ENCODE data around the gene CA6. TPM values are rescaled to one million over a fixed set of nuclear protein-coding genes. Genes with fewer than 3 reads are reported as not detected.

The CA6 gene
- total and polyA plus RNA-seq, 10 donors, result 0.11 to 1.5 (median 0.13) TPM; not detected in 6

DNA sequence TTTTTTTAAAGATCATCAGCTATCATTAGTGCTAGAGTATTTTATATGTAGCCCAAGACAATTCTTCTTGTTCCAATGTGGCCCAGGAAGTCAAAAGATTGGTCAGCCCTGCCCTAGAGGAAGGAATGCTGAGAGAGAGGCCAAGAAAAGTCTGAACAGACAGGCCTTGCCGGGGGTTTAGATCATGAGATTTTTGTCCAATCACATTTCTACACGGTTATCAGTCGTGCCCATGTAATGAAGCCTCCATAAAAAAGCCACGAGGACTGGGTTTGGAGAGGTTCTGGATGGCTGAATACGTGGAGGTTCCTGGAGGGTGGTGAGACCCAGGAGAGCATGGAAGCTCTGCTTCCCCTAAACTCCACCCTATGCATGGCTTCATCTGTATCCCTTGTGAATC, 42.9 kb upstream of the CA6 start:
- no peaks in the 10 kb centered on the region for H3K27me3 ChIP-seq (replicated peaks in 1 of 7)
- no peak overlapping the region for H3K4me3 ChIP-seq
- intact Hi-C loops (cut with DNase I; ENCODE audit: low total_unique reads), result no loop called here
- DNase-seq, result no peak
- peaks cover 0 to 23% (median 0%) of the 10 kb centered on the region in 6 donors for H3K4me1 ChIP-seq
- no peak for TF ChIP-seq POLR2A (IDR thresholded peaks at IDR 0.05)
- TF ChIP-seq, protein P1, sequence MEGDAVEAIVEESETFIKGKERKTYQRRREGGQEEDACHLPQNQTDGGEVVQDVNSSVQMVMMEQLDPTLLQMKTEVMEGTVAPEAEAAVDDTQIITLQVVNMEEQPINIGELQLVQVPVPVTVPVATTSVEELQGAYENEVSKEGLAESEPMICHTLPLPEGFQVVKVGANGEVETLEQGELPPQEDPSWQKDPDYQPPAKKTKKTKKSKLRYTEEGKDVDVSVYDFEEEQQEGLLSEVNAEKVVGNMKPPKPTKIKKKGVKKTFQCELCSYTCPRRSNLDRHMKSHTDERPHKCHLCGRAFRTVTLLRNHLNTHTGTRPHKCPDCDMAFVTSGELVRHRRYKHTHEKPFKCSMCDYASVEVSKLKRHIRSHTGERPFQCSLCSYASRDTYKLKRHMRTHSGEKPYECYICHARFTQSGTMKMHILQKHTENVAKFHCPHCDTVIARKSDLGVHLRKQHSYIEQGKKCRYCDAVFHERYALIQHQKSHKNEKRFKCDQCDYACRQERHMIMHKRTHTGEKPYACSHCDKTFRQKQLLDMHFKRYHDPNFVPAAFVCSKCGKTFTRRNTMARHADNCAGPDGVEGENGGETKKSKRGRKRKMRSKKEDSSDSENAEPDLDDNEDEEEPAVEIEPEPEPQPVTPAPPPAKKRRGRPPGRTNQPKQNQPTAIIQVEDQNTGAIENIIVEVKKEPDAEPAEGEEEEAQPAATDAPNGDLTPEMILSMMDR (IDR thresholded peaks at IDR 0.05 in 8 of 11, conservative IDR thresholded peaks at IDR 0.05 in 3 of 11), result no peak
- TF ChIP-seq POLR2AphosphoS5 (IDR thresholded peaks at IDR 0.05), result no peak
- H3K27ac ChIP-seq, result no peak overlapping the region
- no peaks in the 10 kb centered on the region for H3K36me3 ChIP-seq
- 82 to 90% (median 86%) methylated on average over 5 of the region's 5 CpGs for WGBS, 5 donors
- peaks cover 0 to 7% (median 1%) of the 10 kb centered on the region in 8 donors for H3K9me3 ChIP-seq

DNA sequence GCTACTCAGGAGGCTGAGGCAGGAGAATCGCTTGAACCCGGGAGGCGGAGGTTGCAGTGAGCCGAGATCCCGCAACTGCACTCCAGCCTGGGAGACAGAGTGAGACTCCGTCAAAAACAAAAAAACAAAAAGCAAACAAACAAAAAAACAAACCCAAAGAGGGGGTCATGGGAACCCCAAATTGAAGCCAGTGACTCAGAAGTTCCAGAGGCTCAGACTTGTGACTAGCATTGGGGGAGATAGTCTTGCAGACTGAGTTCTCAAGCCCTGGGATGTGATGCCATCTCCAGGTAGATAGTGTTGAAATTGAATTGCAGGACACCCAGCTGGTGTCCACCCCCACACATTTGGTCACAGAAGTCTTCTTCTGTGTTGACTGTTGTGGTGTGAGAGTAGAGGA, 42.3 kb upstream of the CA6 start:
- whole genome bisulfite sequencing, 5 donors, result 94 to 98% (median 97%) methylated on average over 6 of the region's 6 CpGs

DNA sequence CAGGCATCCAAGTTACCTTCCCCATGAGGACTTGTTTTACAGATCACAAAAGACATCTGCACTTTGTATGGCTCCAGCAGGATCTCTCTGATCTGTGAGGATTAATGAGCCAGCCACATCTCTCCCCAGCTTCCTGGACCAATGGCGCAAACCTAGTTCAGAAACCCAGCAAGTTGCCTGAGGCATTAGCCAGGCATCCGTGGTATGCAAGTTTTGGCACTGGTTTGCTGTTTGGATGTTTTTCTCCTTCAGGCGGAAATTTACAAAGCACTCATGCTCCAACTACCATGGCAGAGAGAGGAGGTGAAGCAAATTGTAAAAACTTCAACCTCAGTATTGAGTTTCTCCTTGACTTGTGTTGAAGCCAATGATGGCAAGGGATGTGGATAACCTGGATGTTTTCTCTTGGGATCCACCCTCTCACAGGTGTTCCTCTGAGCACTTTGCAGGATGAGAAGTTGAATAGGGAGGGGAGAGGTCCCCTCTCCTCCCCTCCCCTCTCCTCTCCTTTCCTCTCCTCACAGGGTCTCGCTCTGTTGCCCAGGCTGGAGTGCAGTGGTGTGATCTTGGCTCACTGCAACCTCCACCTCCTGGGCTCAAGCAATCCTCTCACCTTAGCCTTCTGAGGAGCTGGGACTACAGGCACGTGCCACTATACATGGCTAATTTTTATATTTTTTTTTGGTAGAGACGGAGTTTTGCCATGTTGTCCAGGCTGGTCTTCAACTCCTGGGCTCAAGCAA, 41.6 kb upstream of the CA6 start:
- no peaks in the 10 kb centered on the region for H3K36me3 ChIP-seq
- H3K4me1 ChIP-seq, result peaks cover 0 to 23% (median 0%) of the 10 kb centered on the region in 6 donors
- no peak for DNase-seq
- H3K4me3 ChIP-seq, result no peak overlapping the region
- no peaks in the 10 kb centered on the region for H3K9me3 ChIP-seq
- TF ChIP-seq POLR2A (IDR thresholded peaks at IDR 0.05), result no peak
- TF ChIP-seq POLR2AphosphoS5 (IDR thresholded peaks at IDR 0.05), result peak in 1 of 3 donors; percentile 37
- intact Hi-C loops (cut with DNase I; ENCODE audit: low total_unique reads), result no loop called here
- 77 to 88% (median 85%) methylated on average over 6 of the region's 6 CpGs for WGBS, 5 donors
- no peaks in the 10 kb centered on the region for H3K27me3 ChIP-seq (replicated peaks in 1 of 7)
- H3K27ac ChIP-seq, result peak overlapping the region in 1 of 8 donors; percentile 39

More for the DNA sequence above, 42.3 kb upstream of the CA6 start:
- intact Hi-C loops (cut with DNase I; ENCODE audit: low total_unique reads), result no loop called here
- Histone ChIP-seq H3K9me3 (peaks cover 0 to 3% (median under 1%) of the 10 kb centered on the region in 8 donors), H3K4me1 (peaks cover 0 to 23% (median 0%) of the 10 kb centered on the region in 6 donors), H3K27ac (peak overlapping the region in 1 of 8 donors; percentile 9), H3K4me3 (no peak overlapping the region), H3K36me3 (no peaks in the 10 kb centered on the region), H3K27me3 (replicated peaks in 1 of 7) (no peaks in the 10 kb centered on the region)
- no peak for DNase-seq
- TF ChIP-seq, protein P1 (IDR thresholded peaks at IDR 0.05 in 8 of 11, conservative IDR thresholded peaks at IDR 0.05 in 3 of 11), result no peak
- no peak for TF ChIP-seq POLR2AphosphoS5 (IDR thresholded peaks at IDR 0.05)
- no peak for TF ChIP-seq POLR2A (IDR thresholded peaks at IDR 0.05)

- no peaks in the 10 kb centered on the region for H3K36me3 ChIP-seq
- peaks cover 0 to 9% (median 0%) of the 10 kb centered on the region in 6 donors for H3K4me1 ChIP-seq
- intact Hi-C loops (cut with DNase I; ENCODE audit: low total_unique reads), result no loop called here
- TF ChIP-seq, protein P1 (IDR thresholded peaks at IDR 0.05 in 8 of 11, conservative IDR thresholded peaks at IDR 0.05 in 3 of 11), result no peak
- TF ChIP-seq POLR2A (IDR thresholded peaks at IDR 0.05) (no peak), POLR2AphosphoS5 (IDR thresholded peaks at IDR 0.05) (no peak)
- H3K27me3 ChIP-seq (replicated peaks in 1 of 7), result no peaks in the 10 kb centered on the region
- 70 to 89% (median 78%) methylated on average over 9 of the region's 9 CpGs for WGBS, 5 donors
- no peak overlapping the region for H3K27ac ChIP-seq
- H3K9me3 ChIP-seq, result no peaks in the 10 kb centered on the region
- no peak overlapping the region for H3K4me3 ChIP-seq
- DNase-seq, result no peak
These were observed 40.0 kb upstream of the CA6 start for GRCh38 chr1:8905582-8906191.
